ENCODE measurements around the gene PITX3.

Gene PITX3

GRCh38 chr10:102266670-102267069 is 25.4 kb upstream of the PITX3 start:
- H3K4me1 ChIP-seq = no peaks in the 10 kb centered on the region
- no peak overlapping the region for H3K4me3 ChIP-seq (ENCODE audit: low read depth, low read length)
- TF ChIP-seq CTCF (IDR thresholded peaks at IDR 0.05; ENCODE audit: low read depth, low read length) = no peak
- H3K9me3 ChIP-seq = no peaks in the 10 kb centered on the region
- peaks cover 13% of the 10 kb centered on the region for H3K36me3 ChIP-seq
- H3K27me3 ChIP-seq = no peaks in the 10 kb centered on the region
- no peak for DNase-seq

- TF ChIP-seq CTCF (IDR thresholded peaks at IDR 0.05; ENCODE audit: low read depth, low read length) = no peak
- DNase-seq = no peak
- Histone ChIP-seq H3K27me3 (no peaks in the 10 kb centered on the region), H3K4me3 (ENCODE audit: low read depth, low read length) (no peak overlapping the region), H3K9me3 (no peaks in the 10 kb centered on the region), H3K4me1 (no peaks in the 10 kb centered on the region), H3K36me3 (peaks cover 26% of the 10 kb centered on the region)
Observed at GRCh38 chr10:102264371-102264770, 23.1 kb upstream of the PITX3 start.

- H3K4me3 ChIP-seq (ENCODE audit: low read depth, low read length) = no peak overlapping the region
- no peak for TF ChIP-seq CTCF (IDR thresholded peaks at IDR 0.05; ENCODE audit: low read depth, low read length)
- H3K4me1 ChIP-seq = no peaks in the 10 kb centered on the region
- no peak for DNase-seq
- peaks cover 26% of the 10 kb centered on the region for H3K36me3 ChIP-seq
- no peaks in the 10 kb centered on the region for H3K9me3 ChIP-seq
- H3K27me3 ChIP-seq = no peaks in the 10 kb centered on the region
Observed at GRCh38 chr10:102262744-102263370, 21.5 kb upstream of the PITX3 start.

- no peak for TF ChIP-seq CTCF (IDR thresholded peaks at IDR 0.05; ENCODE audit: low read depth, low read length)
- no peak for DNase-seq
- Histone ChIP-seq H3K4me1 (no peaks in the 10 kb centered on the region), H3K36me3 (peaks cover 23% of the 10 kb centered on the region), H3K9me3 (no peaks in the 10 kb centered on the region), H3K4me3 (ENCODE audit: low read depth, low read length) (no peak overlapping the region), H3K27me3 (no peaks in the 10 kb centered on the region)
Observed at GRCh38 chr10:102261842-102262241, 20.5 kb upstream of the PITX3 start.

GRCh38 chr10:102261196-102261595 is 19.9 kb upstream of the PITX3 start:
- Histone ChIP-seq H3K36me3 (peaks cover 23% of the 10 kb centered on the region), H3K4me1 (no peaks in the 10 kb centered on the region), H3K27me3 (no peaks in the 10 kb centered on the region), H3K4me3 (ENCODE audit: low read depth, low read length) (no peak overlapping the region), H3K9me3 (no peaks in the 10 kb centered on the region)
- no peak for TF ChIP-seq CTCF (IDR thresholded peaks at IDR 0.05; ENCODE audit: low read depth, low read length)
- no peak for DNase-seq

GRCh38 chr10:102255404-102255803 is 14.1 kb upstream of the PITX3 start:
- no peak for DNase-seq
- peaks cover 8% of the 10 kb centered on the region for H3K36me3 ChIP-seq
- no peaks in the 10 kb centered on the region for H3K27me3 ChIP-seq
- H3K4me1 ChIP-seq = no peaks in the 10 kb centered on the region
- no peaks in the 10 kb centered on the region for H3K9me3 ChIP-seq
- no peak overlapping the region for H3K4me3 ChIP-seq (ENCODE audit: low read depth, low read length)
- TF ChIP-seq CTCF (IDR thresholded peaks at IDR 0.05; ENCODE audit: low read depth, low read length) = no peak

All from BE2C (cell line).